Measurements from ENCODE around the gene SEL1L.
"Not testable (repeated sequence)": the region's sequence is repeated elsewhere in the genome, so short reads cannot be mapped to it uniquely, and the experiment has no call there.

SEL1L gene

GRCh38 chr14:81529391-81529790 is 4.3 kb downstream of the SEL1L start:
- no peak for DNase-seq

DNA sequence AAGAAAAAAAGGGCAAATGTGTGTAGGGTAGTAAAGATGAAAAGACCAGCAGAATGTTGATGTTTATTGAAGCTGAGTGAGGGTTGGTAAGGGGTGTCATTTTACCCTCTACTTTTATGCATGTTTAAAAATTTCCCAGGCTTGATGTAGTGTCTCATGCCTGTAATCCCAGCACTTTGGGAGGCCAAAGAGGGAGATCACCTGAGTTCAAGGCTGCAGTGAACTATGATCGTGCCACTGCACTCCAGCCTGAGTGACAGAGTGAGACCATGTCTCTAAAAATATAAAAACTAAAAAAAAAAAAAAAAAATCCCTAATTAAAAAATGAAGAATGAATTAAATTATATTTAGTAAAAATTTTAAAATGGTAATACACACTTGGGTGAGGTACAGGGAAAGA is 8.5 kb downstream of the SEL1L start:
- no peak for DNase-seq

DNA sequence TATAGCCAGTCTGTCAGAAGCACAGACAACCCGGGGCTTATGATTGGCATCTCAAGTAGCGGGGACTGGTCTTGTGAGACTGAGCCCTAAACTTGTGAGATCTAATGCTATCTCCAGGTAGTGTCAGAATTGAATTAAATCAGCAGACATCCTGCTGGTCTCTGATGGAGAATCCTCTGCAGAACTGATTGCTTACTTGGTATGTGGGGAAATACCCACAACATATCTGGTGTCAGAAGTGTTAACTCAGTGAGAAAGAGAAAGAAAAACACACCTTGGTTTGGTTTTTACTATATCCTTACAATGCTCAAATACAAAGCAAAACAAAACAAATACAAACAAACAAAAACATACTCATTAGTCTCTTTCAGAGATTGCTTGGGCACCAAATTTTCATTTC is 10.0 kb downstream of the SEL1L start:
- DNase-seq = no peak

GRCh38 chr14:81523016-81523415 is 10.6 kb downstream of the SEL1L start:
- DNase-seq = no peak

GRCh38 chr14:81521356-81521755 is 12.3 kb downstream of the SEL1L start:
- DNase-seq = no peak

- DNase-seq = peak in 2 of 51 donors; percentile 10 to 31
Observed at GRCh38 chr14:81519200-81520011, 14.2 kb downstream of the SEL1L start.

DNA sequence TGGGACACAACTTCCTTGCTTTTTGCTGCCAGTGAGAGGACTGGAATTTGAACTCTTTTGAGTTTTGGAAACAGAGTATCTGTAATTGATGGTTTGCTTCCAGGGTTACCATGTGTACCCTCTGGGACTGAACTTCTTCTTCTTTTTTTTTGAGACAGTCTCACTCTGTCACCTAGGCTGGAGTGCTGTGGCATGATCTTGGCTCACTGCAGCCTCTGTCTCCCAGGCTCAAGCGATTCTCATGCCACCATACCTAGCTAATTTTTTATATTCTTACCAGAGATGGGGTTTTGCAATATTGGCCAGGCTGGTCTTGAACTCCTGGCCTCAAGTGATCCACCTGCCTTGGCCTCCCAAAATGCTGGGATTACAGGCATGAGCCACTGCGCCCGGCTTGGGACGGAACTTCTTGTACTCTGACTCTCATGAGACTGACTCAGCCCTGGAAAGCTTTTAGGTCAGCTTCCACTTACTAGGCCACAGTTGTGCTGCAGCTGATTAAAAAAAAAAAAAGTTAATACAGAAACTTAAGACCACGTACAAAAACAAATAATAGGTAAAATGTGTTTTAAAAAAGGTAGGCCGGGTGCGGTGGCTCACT is 15.8 kb downstream of the SEL1L start:
- peak in 3 of 51 donors; percentile 5 to 25 (median 10) for DNase-seq

DNA sequence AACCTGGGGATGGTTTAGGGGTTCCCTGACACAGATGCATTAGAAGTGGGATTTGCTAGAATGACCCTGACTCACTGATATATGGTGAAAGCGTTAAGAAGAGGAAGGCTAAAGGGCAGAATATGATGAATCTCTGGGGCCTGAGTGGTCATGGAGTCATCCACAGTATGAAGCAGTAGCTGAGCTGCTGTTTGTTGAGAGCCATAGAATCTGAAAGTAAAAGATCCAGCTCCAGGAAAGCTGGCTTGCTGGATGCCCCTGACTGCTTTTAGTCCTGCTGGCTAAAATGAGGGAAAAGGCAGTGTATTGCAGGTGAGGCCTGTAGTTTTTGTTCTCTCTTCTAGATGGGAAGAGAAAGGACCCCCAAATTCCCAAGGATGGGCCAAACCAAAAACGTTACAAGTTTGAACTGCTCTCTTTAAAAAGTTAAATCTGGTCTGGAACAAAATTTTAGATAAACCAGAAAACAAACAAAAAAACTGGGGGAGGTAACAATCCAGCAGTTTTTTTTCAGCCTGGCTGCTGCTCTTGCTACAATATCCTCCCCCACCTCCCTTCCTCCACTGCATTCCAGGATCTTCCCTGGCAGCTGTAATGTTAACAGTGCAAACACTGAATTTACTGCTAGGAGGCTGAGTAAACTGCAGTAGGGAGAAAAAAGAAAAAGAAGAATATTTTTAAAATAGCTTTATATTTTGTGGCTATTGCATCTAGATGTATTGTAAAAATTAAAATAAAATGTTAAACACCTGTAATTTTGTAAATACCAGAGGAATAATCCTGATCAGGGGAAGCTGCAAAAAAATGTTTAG is 16.5 kb downstream of the SEL1L start:
- DNase-seq = no peak

- DNase-seq = not testable (repeated sequence)
Observed at GRCh38 chr14:81515927-81516326, 17.7 kb downstream of the SEL1L start.

GRCh38 chr14:81512826-81513225 is 20.8 kb downstream of the SEL1L start:
- DNase-seq = not testable (repeated sequence)

DNA sequence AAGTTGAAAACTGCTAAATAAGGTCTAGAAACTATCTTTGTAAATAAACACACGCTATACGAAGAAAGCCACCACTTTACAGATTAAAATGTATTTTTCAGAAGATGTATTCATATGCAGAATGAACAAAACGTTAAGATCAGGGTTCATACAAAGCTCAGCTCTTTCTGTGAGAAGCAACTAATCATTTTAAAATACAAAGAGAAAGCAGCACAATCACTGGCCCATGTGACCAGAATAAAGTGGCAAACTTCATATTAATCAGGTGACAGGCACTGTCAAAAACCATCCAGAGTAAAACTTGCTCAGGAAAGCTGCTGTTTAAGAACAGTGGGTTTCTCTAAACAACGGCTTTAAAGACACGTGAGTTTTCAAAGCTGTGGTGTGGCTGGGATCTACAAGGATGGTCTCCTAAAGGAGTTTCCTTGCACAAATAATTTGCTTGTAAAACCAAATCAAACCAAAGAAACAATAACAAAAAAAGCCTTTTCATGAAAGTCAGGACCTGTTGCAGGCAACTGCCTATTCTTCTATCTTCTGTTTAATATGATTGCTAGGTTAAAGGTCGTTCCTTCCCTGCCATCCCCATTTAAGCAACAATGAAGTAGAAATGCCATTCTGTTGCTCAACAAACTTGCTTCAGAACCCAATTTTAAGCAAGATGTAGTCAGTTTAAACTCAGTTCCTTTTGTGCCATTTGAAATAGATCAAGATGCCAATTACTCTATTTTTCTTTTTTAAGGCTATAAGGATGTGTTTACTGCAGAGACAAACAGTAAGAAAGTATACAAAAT is 22.3 kb downstream of the SEL1L start:
- no peak for DNase-seq

DNA sequence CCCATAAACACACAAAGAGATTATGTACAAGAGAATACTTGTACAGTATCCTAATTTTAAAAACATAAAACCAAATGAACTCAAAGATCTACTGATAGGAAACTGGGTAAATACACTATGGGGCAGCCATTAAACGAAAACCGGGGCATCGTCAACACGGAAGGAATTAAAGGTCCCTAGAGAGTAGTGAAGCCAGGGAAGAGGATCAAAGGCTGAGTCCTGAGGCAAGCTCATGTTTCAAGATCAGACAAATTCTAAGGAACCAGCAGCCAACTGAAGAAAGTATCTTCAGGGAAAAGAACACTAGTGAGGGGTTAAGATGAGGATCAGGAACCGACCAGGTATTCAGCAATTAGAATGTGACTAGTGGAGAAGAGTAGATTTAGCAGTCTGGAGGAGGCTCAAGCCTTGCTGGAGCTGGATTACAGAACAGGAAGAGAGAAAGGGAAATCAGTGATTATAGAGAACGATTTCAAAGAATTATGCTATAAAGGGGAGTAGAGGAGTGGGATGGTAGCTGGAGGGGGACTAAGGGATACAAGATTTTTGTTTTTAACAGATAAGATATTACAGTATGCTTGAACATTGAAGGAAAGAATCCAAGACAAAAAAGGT is 23.7 kb downstream of the SEL1L start:
- no peak for DNase-seq

GRCh38 chr14:81509321-81509720 is 24.3 kb downstream of the SEL1L start:
- no peak for DNase-seq

- no peak for DNase-seq
Observed at GRCh38 chr14:81506487-81506886, 27.2 kb downstream of the SEL1L start.

- no peak for DNase-seq
Observed at GRCh38 chr14:81504864-81505263, 28.8 kb downstream of the SEL1L start.

GRCh38 chr14:81485781-81486180 is 47.9 kb downstream of the SEL1L start:
- DNase-seq = no peak

GRCh38 chr14:81485372-81485771 is 48.3 kb downstream of the SEL1L start:
- no peak for DNase-seq

DNA sequence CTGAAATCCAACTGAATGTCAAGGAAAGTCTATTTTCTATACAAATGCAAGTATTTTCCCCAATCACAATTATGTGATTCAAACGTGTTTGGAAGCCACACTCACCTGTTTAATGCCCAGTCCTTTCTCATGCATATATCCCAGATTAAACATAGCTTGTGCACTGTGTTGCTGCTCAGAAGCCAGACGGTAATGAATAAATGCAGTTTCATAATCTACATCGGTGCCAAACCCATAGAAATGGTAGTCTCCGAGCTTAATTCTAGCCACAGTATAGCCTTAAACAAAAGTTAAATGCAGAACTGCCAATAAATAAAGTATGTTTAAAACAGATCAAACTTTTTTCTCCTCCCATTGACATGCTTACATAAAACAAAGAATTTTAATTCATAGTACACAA is 49.5 kb downstream of the SEL1L start:
- DNase-seq = no peak

GRCh38 chr14:81480741-81481140 is 52.9 kb downstream of the SEL1L start:
- no peak for DNase-seq

GRCh38 chr14:81478446-81478845 is 55.2 kb downstream of the SEL1L start:
- DNase-seq = no peak

GRCh38 chr14:81476816-81477215 is 56.8 kb downstream of the SEL1L start:
- DNase-seq = no peak
